Measurements from ENCODE around the gene CPLANE2.

DNA sequence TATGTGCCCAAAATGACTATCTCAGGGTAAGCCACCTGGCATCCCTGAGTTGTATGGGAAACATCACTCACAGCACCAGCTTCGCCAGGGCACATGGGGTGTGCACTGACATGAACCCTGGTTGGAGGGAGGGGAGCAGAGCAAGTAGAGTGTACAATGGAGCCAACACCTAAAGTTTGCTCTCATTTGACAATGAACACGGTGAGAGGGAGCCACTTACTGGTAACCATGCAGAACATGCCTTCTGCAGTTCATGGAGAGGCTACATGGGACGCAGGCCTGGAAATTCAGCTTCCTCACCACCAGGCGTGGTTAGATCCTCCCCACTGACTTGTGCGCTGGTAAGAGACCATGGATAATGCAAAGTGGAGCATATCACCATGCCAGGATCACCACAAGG lies 10.0 kb upstream of the CPLANE2 start:
- TF ChIP-seq, protein P1, sequence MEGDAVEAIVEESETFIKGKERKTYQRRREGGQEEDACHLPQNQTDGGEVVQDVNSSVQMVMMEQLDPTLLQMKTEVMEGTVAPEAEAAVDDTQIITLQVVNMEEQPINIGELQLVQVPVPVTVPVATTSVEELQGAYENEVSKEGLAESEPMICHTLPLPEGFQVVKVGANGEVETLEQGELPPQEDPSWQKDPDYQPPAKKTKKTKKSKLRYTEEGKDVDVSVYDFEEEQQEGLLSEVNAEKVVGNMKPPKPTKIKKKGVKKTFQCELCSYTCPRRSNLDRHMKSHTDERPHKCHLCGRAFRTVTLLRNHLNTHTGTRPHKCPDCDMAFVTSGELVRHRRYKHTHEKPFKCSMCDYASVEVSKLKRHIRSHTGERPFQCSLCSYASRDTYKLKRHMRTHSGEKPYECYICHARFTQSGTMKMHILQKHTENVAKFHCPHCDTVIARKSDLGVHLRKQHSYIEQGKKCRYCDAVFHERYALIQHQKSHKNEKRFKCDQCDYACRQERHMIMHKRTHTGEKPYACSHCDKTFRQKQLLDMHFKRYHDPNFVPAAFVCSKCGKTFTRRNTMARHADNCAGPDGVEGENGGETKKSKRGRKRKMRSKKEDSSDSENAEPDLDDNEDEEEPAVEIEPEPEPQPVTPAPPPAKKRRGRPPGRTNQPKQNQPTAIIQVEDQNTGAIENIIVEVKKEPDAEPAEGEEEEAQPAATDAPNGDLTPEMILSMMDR (conservative IDR thresholded peaks at IDR 0.05; ENCODE audit: low read depth, low read length), result no peak
- no peak for TF ChIP-seq EZH2 (IDR thresholded peaks at IDR 0.05; ENCODE audit: borderline replicate concordance, low read depth, low read length, poor library complexity, severe bottlenecking)

All from A673 (cell line).